ENCODE data around the gene LSS.

Gene LSS

GRCh38 chr21:46160907-46161632 is 67.5 kb downstream of the LSS start:
- TF ChIP-seq EZH2 (optimal IDR thresholded peaks at IDR 0.05; ENCODE audit: low read depth, low read length) (no peak), EZH2phosphoT487 (IDR thresholded peaks at IDR 0.05; ENCODE audit: low read length) (no peak)
- TF ChIP-seq, protein P1, sequence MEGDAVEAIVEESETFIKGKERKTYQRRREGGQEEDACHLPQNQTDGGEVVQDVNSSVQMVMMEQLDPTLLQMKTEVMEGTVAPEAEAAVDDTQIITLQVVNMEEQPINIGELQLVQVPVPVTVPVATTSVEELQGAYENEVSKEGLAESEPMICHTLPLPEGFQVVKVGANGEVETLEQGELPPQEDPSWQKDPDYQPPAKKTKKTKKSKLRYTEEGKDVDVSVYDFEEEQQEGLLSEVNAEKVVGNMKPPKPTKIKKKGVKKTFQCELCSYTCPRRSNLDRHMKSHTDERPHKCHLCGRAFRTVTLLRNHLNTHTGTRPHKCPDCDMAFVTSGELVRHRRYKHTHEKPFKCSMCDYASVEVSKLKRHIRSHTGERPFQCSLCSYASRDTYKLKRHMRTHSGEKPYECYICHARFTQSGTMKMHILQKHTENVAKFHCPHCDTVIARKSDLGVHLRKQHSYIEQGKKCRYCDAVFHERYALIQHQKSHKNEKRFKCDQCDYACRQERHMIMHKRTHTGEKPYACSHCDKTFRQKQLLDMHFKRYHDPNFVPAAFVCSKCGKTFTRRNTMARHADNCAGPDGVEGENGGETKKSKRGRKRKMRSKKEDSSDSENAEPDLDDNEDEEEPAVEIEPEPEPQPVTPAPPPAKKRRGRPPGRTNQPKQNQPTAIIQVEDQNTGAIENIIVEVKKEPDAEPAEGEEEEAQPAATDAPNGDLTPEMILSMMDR (IDR thresholded peaks at IDR 0.05; ENCODE audit: low read length), result no peak
- no peak overlapping the region for H3K27ac ChIP-seq (ENCODE audit: low read length)

DNA sequence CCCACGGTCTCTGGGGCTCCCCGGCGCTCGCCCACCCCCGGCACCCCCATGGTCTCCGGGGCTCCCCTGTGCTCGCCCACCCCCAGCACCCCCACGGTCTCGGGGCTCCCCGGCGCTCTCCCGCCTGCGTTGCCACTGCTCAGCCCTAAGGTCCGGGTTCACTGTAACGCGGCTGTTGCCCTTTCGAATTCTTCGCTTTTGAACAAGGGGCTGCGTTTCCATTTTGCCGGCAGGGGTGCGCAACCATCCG is 68.0 kb downstream of the LSS start:
- Histone ChIP-seq H3K36me3 (replicated peaks; ENCODE audit: insufficient read depth, low read length) (no peaks in the 10 kb centered on the region), H3K4me3 (ENCODE audit: low read length) (no peak overlapping the region), H3K9me3 (replicated peaks; ENCODE audit: insufficient read depth, low read length) (no peaks in the 10 kb centered on the region), H3K79me2 (ENCODE audit: low read length) (no peaks in the 10 kb centered on the region), H2AFZ (ENCODE audit: low read length) (no peak overlapping the region), H3K4me2 (ENCODE audit: low read depth, low read length) (no peak overlapping the region), H3F3A (ENCODE audit: insufficient read depth, low read length) (no peaks in the 10 kb centered on the region; the same call in 1 of the 2 replicates), H4K20me1 (ENCODE audit: insufficient read depth, low read length) (no peaks in the 10 kb centered on the region), H3K27ac (ENCODE audit: low read length) (no peak overlapping the region), H3K9me2 (replicated peaks; ENCODE audit: insufficient read depth, low read length) (no peaks in the 10 kb centered on the region), H3K27me3 (replicated peaks; ENCODE audit: insufficient read depth, low read length) (no peaks in the 10 kb centered on the region), H3K9ac (ENCODE audit: low read length) (no peak overlapping the region), H3K4me1 (ENCODE audit: low read length) (no peaks in the 10 kb centered on the region)
- TF ChIP-seq EZH2 (optimal IDR thresholded peaks at IDR 0.05; ENCODE audit: low read depth, low read length), result no peak
- no peak for TF ChIP-seq EZH2phosphoT487 (IDR thresholded peaks at IDR 0.05; ENCODE audit: low read length)
- TF ChIP-seq, protein P1 (IDR thresholded peaks at IDR 0.05; ENCODE audit: low read length), result no peak
- DNase-seq, result no peak

More at GRCh38 chr21:46160907-46161632, 67.5 kb downstream of the LSS start:
- Histone ChIP-seq H3F3A (ENCODE audit: insufficient read depth, low read length) (no peaks in the 10 kb centered on the region; the same call in 1 of the 2 replicates), H3K4me2 (ENCODE audit: low read depth, low read length) (no peak overlapping the region), H3K4me3 (ENCODE audit: low read length) (no peak overlapping the region), H3K9ac (ENCODE audit: low read length) (no peak overlapping the region), H4K20me1 (ENCODE audit: insufficient read depth, low read length) (no peaks in the 10 kb centered on the region), H3K4me1 (ENCODE audit: low read length) (no peaks in the 10 kb centered on the region), H3K27me3 (replicated peaks; ENCODE audit: insufficient read depth, low read length) (no peaks in the 10 kb centered on the region), H3K79me2 (ENCODE audit: low read length) (no peaks in the 10 kb centered on the region), H2AFZ (ENCODE audit: low read length) (no peak overlapping the region), H3K9me3 (replicated peaks; ENCODE audit: insufficient read depth, low read length) (no peaks in the 10 kb centered on the region), H3K36me3 (replicated peaks; ENCODE audit: insufficient read depth, low read length) (no peaks in the 10 kb centered on the region), H3K9me2 (replicated peaks; ENCODE audit: insufficient read depth, low read length) (no peaks in the 10 kb centered on the region)
- no peak for DNase-seq

- H3K4me2 ChIP-seq (ENCODE audit: low read depth, low read length), result no peak overlapping the region
- H3K27me3 ChIP-seq (replicated peaks; ENCODE audit: insufficient read depth, low read length), result no peaks in the 10 kb centered on the region
- no peak for TF ChIP-seq EZH2 (optimal IDR thresholded peaks at IDR 0.05; ENCODE audit: low read depth, low read length)
- TF ChIP-seq EZH2phosphoT487 (IDR thresholded peaks at IDR 0.05; ENCODE audit: low read length), result no peak
- TF ChIP-seq, protein P1 (IDR thresholded peaks at IDR 0.05; ENCODE audit: low read length), result no peak
- no peaks in the 10 kb centered on the region for H3K9me2 ChIP-seq (replicated peaks; ENCODE audit: insufficient read depth, low read length)
- no peaks in the 10 kb centered on the region for H4K20me1 ChIP-seq (ENCODE audit: insufficient read depth, low read length)
- H3K9me3 ChIP-seq (replicated peaks; ENCODE audit: insufficient read depth, low read length), result no peaks in the 10 kb centered on the region
- no peak for DNase-seq
- no peak overlapping the region for H2AFZ ChIP-seq (ENCODE audit: low read length)
- no peak overlapping the region for H3K4me3 ChIP-seq (ENCODE audit: low read length)
- H3F3A ChIP-seq (ENCODE audit: insufficient read depth, low read length), result no peaks in the 10 kb centered on the region; the same call in 1 of the 2 replicates
- no peaks in the 10 kb centered on the region for H3K4me1 ChIP-seq (ENCODE audit: low read length)
- no peak overlapping the region for H3K9ac ChIP-seq (ENCODE audit: low read length)
- no peak overlapping the region for H3K27ac ChIP-seq (ENCODE audit: low read length)
- H3K36me3 ChIP-seq (replicated peaks; ENCODE audit: insufficient read depth, low read length), result no peaks in the 10 kb centered on the region
- H3K79me2 ChIP-seq (ENCODE audit: low read length), result no peaks in the 10 kb centered on the region
Measured at GRCh38 chr21:46159841-46160656, 68.5 kb downstream of the LSS start.

All from MM.1S (cell line).